GM12892 (cell line): ENCODE results near the gene CALHM2.

Experiments
- DNase-seq: peaks from one replicate; pipeline ENCODE4 v3.0.0; 2011; ENCODE audit not compliant: insufficient read length
- FAIRE-seq: peaks from 2 replicates; lab custom pipeline; 2011; peaks lifted over from hg19 to GRCh38; lab: Jason Lieb, UNC
- POLR2A ChIP-seq: IDR thresholded peaks from 2 replicates; pipeline ENCODE4 v1.6.1; 2011; ENCODE audit warnings: low read depth, low read length, control low read depth
- POLR2AphosphoS5 ChIP-seq: IDR thresholded peaks from 2 replicates; pipeline ENCODE4 v1.6.1; 2011; ENCODE audit warnings: low read depth, low read length, control low read depth
- TAF1 ChIP-seq: IDR thresholded peaks from 2 replicates; pipeline ENCODE4 v1.6.1; 2011; ENCODE audit warnings: low read depth, mild to moderate bottlenecking, control low read depth, low read length, borderline replicate concordance

CALHM2 gene

GRCh38 chr10:103474077-103474476 is 21.9 kb upstream of the CALHM2 start:
- FAIRE-seq (no peak), DNase-seq (no peak)
- no peak for TF ChIP-seq TAF1
- no peak for TF ChIP-seq POLR2A
- no peak for TF ChIP-seq POLR2AphosphoS5

- no peak for TF ChIP-seq TAF1
- TF ChIP-seq POLR2A, result no peak
- no peak for TF ChIP-seq POLR2AphosphoS5
- FAIRE-seq, result no peak
- DNase-seq, result no peak
These were observed 21.1 kb upstream of the CALHM2 start for GRCh38 chr10:103473261-103473671.

GRCh38 chr10:103472005-103472404 is 19.8 kb upstream of the CALHM2 start:
- TF ChIP-seq TAF1 (no peak), POLR2A (peak; percentile 54), POLR2AphosphoS5 (peak; percentile 62)
- no peak for DNase-seq
- FAIRE-seq, result peak; percentile 91

GRCh38 chr10:103470761-103471653 is 18.8 kb upstream of the CALHM2 start:
- DNase-seq, result peak; percentile 80
- TF ChIP-seq POLR2AphosphoS5 (peak; percentile 76), TAF1 (peak; percentile 55; the same call in 1 of the 2 replicates), POLR2A (peak; percentile 86)
- peak; percentile 96 for FAIRE-seq

DNA sequence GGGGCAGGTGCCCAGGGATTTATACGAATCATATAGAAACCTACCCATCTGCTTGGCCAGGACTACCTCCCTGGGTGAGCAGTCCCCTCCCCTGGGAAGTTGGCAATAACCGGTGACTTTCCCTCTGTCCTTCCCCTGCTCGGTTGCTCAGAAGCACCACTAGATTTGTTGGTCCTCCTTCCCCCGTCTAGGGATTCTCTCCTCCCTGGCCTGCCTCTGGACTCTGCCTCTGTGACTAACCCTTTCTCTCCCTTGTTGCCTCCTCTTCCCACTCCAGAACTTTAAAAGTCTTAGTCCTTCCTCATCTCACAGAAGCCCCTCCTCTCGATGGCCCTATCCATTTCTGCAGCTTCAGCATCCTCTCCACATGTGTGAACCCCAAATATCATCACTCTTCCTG is 17.0 kb upstream of the CALHM2 start:
- TF ChIP-seq POLR2AphosphoS5, result no peak
- no peak for TF ChIP-seq POLR2A
- no peak for TF ChIP-seq TAF1
- FAIRE-seq (peak; percentile 73), DNase-seq (no peak)

DNA sequence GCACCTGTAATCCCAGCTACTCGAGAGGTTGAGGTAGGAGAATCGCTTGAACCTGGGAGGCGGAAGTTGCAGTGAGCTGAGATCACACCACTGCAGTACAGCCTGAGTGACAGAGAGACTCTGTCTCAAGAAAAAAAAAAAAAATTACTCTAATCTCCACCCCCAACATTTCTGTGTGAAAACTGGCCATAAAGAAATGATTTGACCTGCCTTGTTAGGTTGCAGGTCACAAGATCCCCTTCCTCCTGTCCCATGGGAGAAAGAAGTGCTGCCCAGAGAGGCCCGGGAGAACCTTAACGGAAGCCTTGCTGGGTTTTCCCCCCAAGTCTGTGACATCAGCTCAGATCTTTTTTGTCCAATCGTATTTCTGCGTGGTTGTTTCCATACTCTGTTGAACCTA is 15.2 kb upstream of the CALHM2 start:
- peak; percentile 88 for FAIRE-seq
- TF ChIP-seq TAF1 (no peak), POLR2AphosphoS5 (no peak), POLR2A (no peak)
- no peak for DNase-seq

DNA sequence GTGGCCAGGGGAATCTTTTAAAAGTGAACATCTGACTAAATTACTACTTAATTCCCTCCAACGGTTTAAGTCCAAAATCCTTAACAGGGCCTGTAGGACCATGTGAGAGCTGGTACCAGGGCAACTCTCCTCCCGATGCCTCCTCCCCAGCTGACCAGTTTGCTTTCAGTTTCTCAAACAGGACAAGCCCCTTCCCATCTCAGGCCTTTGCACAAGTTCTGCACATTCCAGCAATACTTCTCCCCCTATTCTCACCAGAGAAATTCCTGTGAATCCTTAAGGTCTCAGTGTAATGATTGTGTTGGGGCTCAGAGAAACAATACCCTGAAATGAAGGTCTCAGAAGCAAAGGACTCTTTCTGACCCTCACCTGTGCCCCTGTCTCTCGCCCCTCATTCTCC is 14.6 kb upstream of the CALHM2 start:
- TF ChIP-seq POLR2AphosphoS5 (0 out of 2 replicates have a peak, but pooled peaks have one; percentile 13), POLR2A (peak; percentile 28; the same call in 1 of the 2 replicates), TAF1 (no peak)
- no peak for FAIRE-seq
- no peak for DNase-seq

- no peak for DNase-seq
These were observed 13.4 kb upstream of the CALHM2 start for GRCh38 chr10:103465411-103466179.

GRCh38 chr10:103463499-103463898 is 11.3 kb upstream of the CALHM2 start:
- TF ChIP-seq POLR2AphosphoS5, result no peak
- no peak for TF ChIP-seq TAF1
- TF ChIP-seq POLR2A, result no peak
- FAIRE-seq (no peak), DNase-seq (no peak)

More at GRCh38 chr10:103465411-103466179, 13.4 kb upstream of the CALHM2 start:
- TF ChIP-seq POLR2AphosphoS5, result no peak
- TF ChIP-seq POLR2A, result no peak
- TF ChIP-seq TAF1, result no peak
- FAIRE-seq, result no peak

- TF ChIP-seq POLR2AphosphoS5 (no peak), POLR2A (no peak), TAF1 (no peak)
- FAIRE-seq (no peak), DNase-seq (no peak)
These were observed 7.4 kb upstream of the CALHM2 start for GRCh38 chr10:103459615-103460014.

DNA sequence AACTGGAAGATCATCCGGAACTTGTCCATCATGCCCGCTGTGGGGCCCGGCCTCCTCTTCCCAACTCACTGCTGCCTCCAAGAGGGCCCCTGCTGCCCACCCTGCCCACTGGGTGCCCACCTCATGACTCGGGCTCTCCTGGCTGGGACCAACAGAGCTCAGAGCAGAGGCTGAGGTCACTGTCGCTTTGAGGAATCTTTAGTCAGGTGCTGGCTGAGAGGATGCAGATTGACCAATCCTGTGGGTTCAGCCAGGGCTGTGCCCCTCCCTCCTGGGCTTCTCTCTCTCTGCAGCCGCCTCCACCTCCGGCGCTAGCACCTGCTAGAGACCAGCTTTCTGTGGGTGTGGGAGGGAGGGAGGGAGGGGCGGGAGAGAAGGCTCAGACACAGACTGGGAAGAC is 6.5 kb upstream of the CALHM2 start, which contains the start of gene CALHM1:
TSS of gene CALHM1 (minus strand) at position 181 of the 400 bp plus-strand sequence. CDS start at position 32, 149 bp downstream.
- TF ChIP-seq POLR2AphosphoS5 (no peak), POLR2A (no peak), TAF1 (no peak)
- FAIRE-seq, result no peak
- peak; percentile 83 for DNase-seq
